Liver (tissue), 9 donors: ENCODE data around the gene SYNJ2. TPM values are rescaled to one million over a fixed set of nuclear protein-coding genes. Genes with fewer than 3 reads are reported as not detected.

Source experiments
- DNase-seq: peaks from one replicate; pipeline ENCODE4 v3.0.0-alpha.2; 2017; ENCODE audit warnings: low spot score
- H3K27ac ChIP-seq, 2 donors: one replicate each; pipeline ENCODE4 v1.7.0; 2013; ENCODE audit warnings: inconsistent platforms in 2 of 2, low read length in 2 of 2, control low read depth in 1 of 2, low read depth in 1 of 2, mild to moderate bottlenecking in 1 of 2
- H3K27me3 ChIP-seq, 4 donors: one replicate each; pipeline versions ENCODE4 v1.6.1 to v1.7.0; 2013; ENCODE audit warnings: low read length in 3 of 4, inconsistent platforms in 1 of 4, mild to moderate bottlenecking in 1 of 4, moderate library complexity in 1 of 4; ENCODE audit not compliant: control insufficient read depth in 4 of 4, insufficient read depth in 4 of 4
- H3K36me3 ChIP-seq, 4 donors: one replicate each; pipeline versions ENCODE4 v1.6.1 to v1.7.0; 2013; ENCODE audit warnings: low read length in 3 of 4, mild to moderate bottlenecking in 3 of 4, low read depth in 1 of 4, moderate library complexity in 1 of 4; ENCODE audit not compliant: control insufficient read depth in 4 of 4, insufficient read depth in 3 of 4
- H3K4me1 ChIP-seq, 4 donors: one replicate each; pipeline versions ENCODE4 v1.6.1 to v1.7.0; 2013; ENCODE audit warnings: low read length in 3 of 4, mild to moderate bottlenecking in 3 of 4, moderate library complexity in 1 of 4; ENCODE audit not compliant: control insufficient read depth in 4 of 4, insufficient read depth in 4 of 4
- H3K4me3 ChIP-seq, 3 donors: one replicate each; pipeline versions ENCODE4 v1.6.1 to v1.7.0; 2013; ENCODE audit warnings: low read length in 3 of 3, control low read depth in 1 of 3, low read depth in 1 of 3, mild to moderate bottlenecking in 1 of 3
- H3K9ac ChIP-seq, 2 donors: one replicate each; pipeline ENCODE4 v1.7.0; 2013; ENCODE audit warnings: low read length in 2 of 2, mild to moderate bottlenecking in 2 of 2, moderate library complexity in 2 of 2, control low read depth in 1 of 2, low read depth in 1 of 2
- H3K9me3 ChIP-seq, 4 donors: one replicate each; pipeline versions ENCODE4 v1.6.1 to v1.7.0; 2013; ENCODE audit warnings: low read length in 3 of 4; ENCODE audit not compliant: control insufficient read depth in 4 of 4
- FOXA1 ChIP-seq: IDR thresholded peaks from 2 replicates; pipeline ENCODE4 v1.6.1; 2016; ENCODE audit warnings: antibody characterized with exemption
- FOXA2 ChIP-seq: IDR thresholded peaks from 2 replicates; pipeline ENCODE4 v1.6.1; 2016; ENCODE audit warnings: antibody characterized with exemption
- GABPA ChIP-seq, 2 donors: IDR thresholded peaks in 1 of 2; conservative IDR thresholded peaks in 1 of 2; 2 replicates each; pipeline ENCODE4 v1.6.1; 2016; ENCODE audit warnings: antibody characterized with exemption in 2 of 2, mild to moderate bottlenecking in 1 of 2, moderate library complexity in 1 of 2
- HNF4A ChIP-seq, 2 donors: conservative IDR thresholded peaks; 2 replicates each; pipeline ENCODE4 v1.6.1; 2016; ENCODE audit warnings: antibody characterized with exemption in 2 of 2, mild to moderate bottlenecking in 2 of 2
- HNF4G ChIP-seq: IDR thresholded peaks from 2 replicates; pipeline ENCODE4 v1.6.1; 2016; ENCODE audit warnings: antibody characterized with exemption
- JUND ChIP-seq, 2 donors: IDR thresholded peaks; 2 replicates each; pipeline ENCODE4 v1.6.1; 2016; ENCODE audit warnings: antibody characterized with exemption in 2 of 2
- NR2F2 ChIP-seq: IDR thresholded peaks from 2 replicates; pipeline ENCODE4 v1.6.1; 2016; ENCODE audit warnings: antibody characterized with exemption
- RAD21 ChIP-seq, 2 donors: IDR thresholded peaks; 2 replicates each; pipeline ENCODE4 v1.6.1; 2016; ENCODE audit warnings: antibody characterized with exemption in 2 of 2, mild to moderate bottlenecking in 2 of 2
- RXRA ChIP-seq, 2 donors: IDR thresholded peaks; 2 replicates each; pipeline ENCODE4 v1.6.1; 2017 to 2018; ENCODE audit warnings: antibody characterized with exemption in 2 of 2, mild to moderate bottlenecking in 1 of 2
- SP1 ChIP-seq: IDR thresholded peaks from 2 replicates; pipeline ENCODE4 v1.6.1; 2018; ENCODE audit warnings: antibody characterized with exemption, mild to moderate bottlenecking
- YY1 ChIP-seq: IDR thresholded peaks from 2 replicates; pipeline ENCODE4 v1.6.1; 2016; ENCODE audit warnings: antibody characterized with exemption, mild to moderate bottlenecking
- WGBS: extraction: QIAGEN DNeasy Blood & Tissue Kit; methylation state at CpG from one replicate; pipeline ENCODE4 v1.1.7; 2013; 5-methylcytosine and 5-hydroxymethylcytosine counted together
- polyA plus RNA-seq, 2 donors: library from polyadenylated mRNA; stranded (reverse) in 1 of 2; unstranded in 1 of 2; fragments of 200-250 nt in 1 of 2; fragments of >200 nt in 1 of 2; fragmentation: Nextera tagmentation in 1 of 2; extraction: Ambion mirVana in 1 of 2; gene quantifications; one replicate each; pipeline versions ENCODE4 v1.2.1 to v1.2.3, GENCODE V29; 2013 to 2015
- total RNA-seq, 2 donors: library from RNA; depleted of rRNA; stranded (reverse); fragments of >200 nt; gene quantifications; one replicate each; pipeline ENCODE4 v1.2.3, GENCODE V29; 2014
- TF ChIP-seq, protein P1 (sequence below): IDR thresholded peaks from 2 replicates; pipeline ENCODE4 v1.6.1; 2016; ENCODE audit warnings: antibody characterized with exemption, mild to moderate bottlenecking
- TF ChIP-seq, protein P2 (sequence below): IDR thresholded peaks from 2 replicates; pipeline ENCODE4 v1.6.1; 2016; ENCODE audit warnings: antibody characterized with exemption
- TF ChIP-seq, protein P3 (sequence below): IDR thresholded peaks from 2 replicates; pipeline ENCODE4 v1.6.1; 2016; ENCODE audit warnings: antibody characterized with exemption
- TF ChIP-seq, protein P4 (sequence below): IDR thresholded peaks from 2 replicates; pipeline ENCODE4 v1.6.1; 2016; ENCODE audit warnings: antibody characterized with exemption
- TF ChIP-seq, protein P5 (sequence below): fragments of 150-350 bp; IDR thresholded peaks from 2 replicates; pipeline ENCODE4 v1.5.1; 2017; ENCODE audit warnings: improper control_type of control experiment, low read depth, low read length; ENCODE audit not compliant: missing input control
- donor health status: healthy.
- donor health status: healthy.
- donor health status: healthy.
- donor health status: healthy.
- donor health status: healthy.

The SYNJ2 gene
- total and polyA plus RNA-seq, 4 donors = 2.4 to 8.9 (median 3.2) TPM

DNA sequence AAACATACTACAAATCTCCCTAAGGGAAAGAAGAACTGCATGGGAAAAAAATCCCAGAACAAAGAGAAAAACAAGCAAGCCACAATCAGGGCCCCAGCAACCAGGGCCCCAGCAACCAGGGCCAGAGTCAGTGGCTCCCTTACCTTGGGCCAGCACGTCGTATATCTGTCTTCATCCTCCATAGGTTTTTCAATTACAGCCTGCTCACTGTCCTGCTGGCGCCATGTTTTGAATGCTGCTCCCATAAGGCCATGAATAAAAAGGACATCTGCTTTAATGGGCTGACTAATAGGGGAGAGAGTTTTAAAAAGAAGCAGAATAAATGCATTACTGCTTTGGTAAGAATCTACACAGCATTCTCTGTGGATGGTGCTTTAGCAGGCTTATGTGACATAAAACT, 137.2 kb downstream of the SYNJ2 start:
- Histone ChIP-seq H3K9me3 (no peaks in the 10 kb centered on the region), H3K4me3 (no peak overlapping the region), H3K27me3 (no peaks in the 10 kb centered on the region), H3K9ac (no peak overlapping the region), H3K4me1 (no peaks in the 10 kb centered on the region), H3K36me3 (peaks cover 0 to 11% (median under 1%) of the 10 kb centered on the region in 4 donors), H3K27ac (no peak overlapping the region)
- TF ChIP-seq JUND (IDR thresholded peaks at IDR 0.05) = no peak
- no peak for TF ChIP-seq SP1
- TF ChIP-seq RAD21 (IDR thresholded peaks at IDR 0.05) = no peak
- TF ChIP-seq RXRA (IDR thresholded peaks at IDR 0.05) = no peak
- TF ChIP-seq GABPA (IDR thresholded peaks at IDR 0.05 in 1 of 2, conservative IDR thresholded peaks at IDR 0.05 in 1 of 2) = no peak
- TF ChIP-seq, protein P1, sequence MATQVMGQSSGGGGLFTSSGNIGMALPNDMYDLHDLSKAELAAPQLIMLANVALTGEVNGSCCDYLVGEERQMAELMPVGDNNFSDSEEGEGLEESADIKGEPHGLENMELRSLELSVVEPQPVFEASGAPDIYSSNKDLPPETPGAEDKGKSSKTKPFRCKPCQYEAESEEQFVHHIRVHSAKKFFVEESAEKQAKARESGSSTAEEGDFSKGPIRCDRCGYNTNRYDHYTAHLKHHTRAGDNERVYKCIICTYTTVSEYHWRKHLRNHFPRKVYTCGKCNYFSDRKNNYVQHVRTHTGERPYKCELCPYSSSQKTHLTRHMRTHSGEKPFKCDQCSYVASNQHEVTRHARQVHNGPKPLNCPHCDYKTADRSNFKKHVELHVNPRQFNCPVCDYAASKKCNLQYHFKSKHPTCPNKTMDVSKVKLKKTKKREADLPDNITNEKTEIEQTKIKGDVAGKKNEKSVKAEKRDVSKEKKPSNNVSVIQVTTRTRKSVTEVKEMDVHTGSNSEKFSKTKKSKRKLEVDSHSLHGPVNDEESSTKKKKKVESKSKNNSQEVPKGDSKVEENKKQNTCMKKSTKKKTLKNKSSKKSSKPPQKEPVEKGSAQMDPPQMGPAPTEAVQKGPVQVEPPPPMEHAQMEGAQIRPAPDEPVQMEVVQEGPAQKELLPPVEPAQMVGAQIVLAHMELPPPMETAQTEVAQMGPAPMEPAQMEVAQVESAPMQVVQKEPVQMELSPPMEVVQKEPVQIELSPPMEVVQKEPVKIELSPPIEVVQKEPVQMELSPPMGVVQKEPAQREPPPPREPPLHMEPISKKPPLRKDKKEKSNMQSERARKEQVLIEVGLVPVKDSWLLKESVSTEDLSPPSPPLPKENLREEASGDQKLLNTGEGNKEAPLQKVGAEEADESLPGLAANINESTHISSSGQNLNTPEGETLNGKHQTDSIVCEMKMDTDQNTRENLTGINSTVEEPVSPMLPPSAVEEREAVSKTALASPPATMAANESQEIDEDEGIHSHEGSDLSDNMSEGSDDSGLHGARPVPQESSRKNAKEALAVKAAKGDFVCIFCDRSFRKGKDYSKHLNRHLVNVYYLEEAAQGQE = no peak
- TF ChIP-seq FOXA1 = no peak
- TF ChIP-seq FOXA2 = no peak
- TF ChIP-seq NR2F2 = no peak
- TF ChIP-seq YY1 = no peak
- TF ChIP-seq, protein P2, sequence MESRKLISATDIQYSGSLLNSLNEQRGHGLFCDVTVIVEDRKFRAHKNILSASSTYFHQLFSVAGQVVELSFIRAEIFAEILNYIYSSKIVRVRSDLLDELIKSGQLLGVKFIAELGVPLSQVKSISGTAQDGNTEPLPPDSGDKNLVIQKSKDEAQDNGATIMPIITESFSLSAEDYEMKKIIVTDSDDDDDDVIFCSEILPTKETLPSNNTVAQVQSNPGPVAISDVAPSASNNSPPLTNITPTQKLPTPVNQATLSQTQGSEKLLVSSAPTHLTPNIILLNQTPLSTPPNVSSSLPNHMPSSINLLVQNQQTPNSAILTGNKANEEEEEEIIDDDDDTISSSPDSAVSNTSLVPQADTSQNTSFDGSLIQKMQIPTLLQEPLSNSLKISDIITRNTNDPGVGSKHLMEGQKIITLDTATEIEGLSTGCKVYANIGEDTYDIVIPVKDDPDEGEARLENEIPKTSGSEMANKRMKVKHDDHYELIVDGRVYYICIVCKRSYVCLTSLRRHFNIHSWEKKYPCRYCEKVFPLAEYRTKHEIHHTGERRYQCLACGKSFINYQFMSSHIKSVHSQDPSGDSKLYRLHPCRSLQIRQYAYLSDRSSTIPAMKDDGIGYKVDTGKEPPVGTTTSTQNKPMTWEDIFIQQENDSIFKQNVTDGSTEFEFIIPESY = no peak
- TF ChIP-seq HNF4G = no peak
- TF ChIP-seq, protein P3, sequence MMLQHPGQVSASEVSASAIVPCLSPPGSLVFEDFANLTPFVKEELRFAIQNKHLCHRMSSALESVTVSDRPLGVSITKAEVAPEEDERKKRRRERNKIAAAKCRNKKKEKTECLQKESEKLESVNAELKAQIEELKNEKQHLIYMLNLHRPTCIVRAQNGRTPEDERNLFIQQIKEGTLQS = no peak
- TF ChIP-seq, protein P4, sequence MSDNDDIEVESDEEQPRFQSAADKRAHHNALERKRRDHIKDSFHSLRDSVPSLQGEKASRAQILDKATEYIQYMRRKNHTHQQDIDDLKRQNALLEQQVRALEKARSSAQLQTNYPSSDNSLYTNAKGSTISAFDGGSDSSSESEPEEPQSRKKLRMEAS = no peak
- TF ChIP-seq HNF4A (conservative IDR thresholded peaks at IDR 0.05) = no peak
- TF ChIP-seq, protein P5, sequence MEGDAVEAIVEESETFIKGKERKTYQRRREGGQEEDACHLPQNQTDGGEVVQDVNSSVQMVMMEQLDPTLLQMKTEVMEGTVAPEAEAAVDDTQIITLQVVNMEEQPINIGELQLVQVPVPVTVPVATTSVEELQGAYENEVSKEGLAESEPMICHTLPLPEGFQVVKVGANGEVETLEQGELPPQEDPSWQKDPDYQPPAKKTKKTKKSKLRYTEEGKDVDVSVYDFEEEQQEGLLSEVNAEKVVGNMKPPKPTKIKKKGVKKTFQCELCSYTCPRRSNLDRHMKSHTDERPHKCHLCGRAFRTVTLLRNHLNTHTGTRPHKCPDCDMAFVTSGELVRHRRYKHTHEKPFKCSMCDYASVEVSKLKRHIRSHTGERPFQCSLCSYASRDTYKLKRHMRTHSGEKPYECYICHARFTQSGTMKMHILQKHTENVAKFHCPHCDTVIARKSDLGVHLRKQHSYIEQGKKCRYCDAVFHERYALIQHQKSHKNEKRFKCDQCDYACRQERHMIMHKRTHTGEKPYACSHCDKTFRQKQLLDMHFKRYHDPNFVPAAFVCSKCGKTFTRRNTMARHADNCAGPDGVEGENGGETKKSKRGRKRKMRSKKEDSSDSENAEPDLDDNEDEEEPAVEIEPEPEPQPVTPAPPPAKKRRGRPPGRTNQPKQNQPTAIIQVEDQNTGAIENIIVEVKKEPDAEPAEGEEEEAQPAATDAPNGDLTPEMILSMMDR = no peak
- DNase-seq = no peak
- 97% methylated on average over 3 of the region's 3 CpGs for WGBS

DNA sequence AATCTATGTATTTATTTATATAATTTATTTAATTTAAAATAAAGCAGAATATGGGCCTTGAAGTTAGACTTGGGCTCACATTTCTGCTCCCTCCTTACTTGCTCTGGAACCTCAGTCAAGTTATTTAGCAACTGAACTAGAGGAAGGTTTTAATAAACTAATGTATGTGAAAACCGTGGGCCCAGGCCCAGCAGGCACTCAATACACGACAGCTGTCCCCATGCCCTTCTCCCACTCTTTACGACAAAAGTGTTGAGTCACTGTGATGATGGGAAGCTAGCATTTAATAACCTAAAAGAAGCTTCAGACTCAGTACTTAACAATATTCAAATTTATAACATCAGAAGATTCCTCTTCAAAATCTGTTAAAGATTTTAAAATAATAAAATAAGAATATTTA, 139.7 kb downstream of the SYNJ2 start:
- Histone ChIP-seq H3K27me3 (no peaks in the 10 kb centered on the region), H3K9me3 (no peaks in the 10 kb centered on the region), H3K4me3 (no peak overlapping the region), H3K36me3 (peaks cover 0 to 6% (median under 1%) of the 10 kb centered on the region in 4 donors), H3K27ac (no peak overlapping the region), H3K9ac (no peak overlapping the region), H3K4me1 (no peaks in the 10 kb centered on the region)
- 87% methylated on average over 3 of the region's 3 CpGs for WGBS
- no peak for DNase-seq
- no peak for TF ChIP-seq HNF4G
